IMR-90 (cell line): ENCODE results near the gene BICD1. TPM values are rescaled to one million over a fixed set of nuclear protein-coding genes. Genes with fewer than 3 reads are reported as not detected.

Source experiments
- ATAC-seq: fragments of 200-7000 bp; cut with Tn5 transposase; 2 replicates; pipeline ENCODE4 v1.9.1; 2020; ENCODE audit warnings: low read depth, mild to moderate bottlenecking, moderate library complexity
- BruUV-seq: library from RNA; stranded (reverse); fragments of 400-500 nt; replicated peaks from 2 replicates; lab custom pipeline; 2021; lab: Mats Ljungman, UMichigan
- CTCF ChIA-PET: fragments of 300-600 bp; formaldehyde crosslinking; extraction: SDS; loops from one replicate; lab custom pipeline; 2021; ENCODE audit warnings: antibody characterized with exemption; lab: Yijun Ruan, JAX
- POLR2A ChIA-PET: fragments of 300-600 bp; sonication (Branson Sonifier 250); formaldehyde crosslinking; loops from one replicate; lab custom pipeline; 2022; ENCODE audit warnings: antibody characterized with exemption; ENCODE audit not compliant: unreplicated experiment; lab: Charles Lee
- DNase-seq: peaks from one replicate; pipeline ENCODE4 v3.0.0; 2013
- H2AFZ ChIP-seq: replicated peaks from 2 replicates; pipeline ENCODE3; 2013; ENCODE audit warnings: low read length, mild to moderate bottlenecking; ENCODE audit not compliant: poor library complexity
- H2AK5ac ChIP-seq: 2 replicates; pipeline ENCODE4 v1.6.1; 2013; ENCODE audit warnings: low read depth, low read length, inconsistent platforms
- H2AK9ac ChIP-seq: replicated peaks from 2 replicates; pipeline ENCODE3; 2013; ENCODE audit warnings: mild to moderate bottlenecking, low read depth, low read length, moderate library complexity; ENCODE audit not compliant: poor library complexity
- H2BK120ac ChIP-seq: 2 replicates; pipeline ENCODE4 v1.6.1; 2013; ENCODE audit warnings: low read depth, low read length, inconsistent platforms
- H2BK15ac ChIP-seq: 3 replicates; pipeline ENCODE4 v1.6.1; 2013; ENCODE audit warnings: low read depth, low read length, inconsistent platforms
- H2BK20ac ChIP-seq: 2 replicates; pipeline ENCODE4 v1.6.1; 2013; ENCODE audit warnings: low read depth, mild to moderate bottlenecking, inconsistent platforms, low read length, moderate library complexity
- H2BK5ac ChIP-seq: 2 replicates; pipeline ENCODE4 v1.6.1; 2013; ENCODE audit warnings: mild to moderate bottlenecking, low read depth, low read length, inconsistent platforms; ENCODE audit not compliant: poor library complexity, severe bottlenecking
- H3K14ac ChIP-seq: replicated peaks from 2 replicates; pipeline ENCODE4 v1.6.1; 2013; ENCODE audit warnings: low read depth, low read length, inconsistent platforms
- H3K18ac ChIP-seq: 2 replicates; pipeline ENCODE4 v1.6.1; 2013; ENCODE audit warnings: low read depth, low read length, control low read depth
- H3K23ac ChIP-seq: 2 replicates; pipeline ENCODE4 v1.6.1; 2013; ENCODE audit warnings: low read depth, low read length, inconsistent platforms
- H3K27ac ChIP-seq: 2 replicates; pipeline ENCODE4 v1.5.1; 2013; ENCODE audit warnings: mild to moderate bottlenecking, control low read depth, low read length; ENCODE audit not compliant: insufficient read depth
- H3K27me3 ChIP-seq: 2 replicates; pipeline ENCODE4 v1.6.1; 2013; ENCODE audit warnings: low read length; ENCODE audit not compliant: control insufficient read depth, insufficient read depth
- H3K36me3 ChIP-seq: 2 replicates; pipeline ENCODE4 v1.6.1; 2013; ENCODE audit warnings: low read length, mixed read lengths; ENCODE audit not compliant: control insufficient read depth, insufficient read depth
- H3K4ac ChIP-seq: 2 replicates; pipeline ENCODE4 v1.6.1; 2013; ENCODE audit warnings: low read depth, low read length, inconsistent platforms
- H3K4me1 ChIP-seq: 2 replicates; pipeline ENCODE4 v1.6.1; 2013; ENCODE audit warnings: low read length, mixed read lengths; ENCODE audit not compliant: control insufficient read depth, insufficient read depth
- H3K4me2 ChIP-seq: 2 replicates; pipeline ENCODE4 v1.6.1; 2013; ENCODE audit warnings: low read depth, mild to moderate bottlenecking, control low read depth, low read length, moderate library complexity
- H3K4me3 ChIP-seq: 2 replicates; pipeline ENCODE4 v1.5.1; 2013; ENCODE audit warnings: low read depth, mild to moderate bottlenecking, control low read depth, low read length, moderate library complexity; ENCODE audit not compliant: insufficient read depth
- H3K56ac ChIP-seq: 2 replicates; pipeline ENCODE4 v1.6.1; 2013; ENCODE audit warnings: low read length, inconsistent platforms; ENCODE audit not compliant: insufficient read depth; ENCODE audit errors: extremely low read depth
- H3K79me1 ChIP-seq, 2 experiments: 2 replicates each; pipeline ENCODE4 v1.6.1; 2013; ENCODE audit warnings: low read length in 2 of 2, inconsistent platforms in 1 of 2, low read depth in 1 of 2
- H3K9ac ChIP-seq: 2 replicates; pipeline ENCODE4 v1.6.1; 2013; ENCODE audit warnings: low read depth, low read length, control low read depth
- H3K9me1 ChIP-seq: 2 replicates; pipeline ENCODE4 v1.6.1; 2013; ENCODE audit warnings: low read length, inconsistent platforms; ENCODE audit not compliant: insufficient read depth
- H3K9me3 ChIP-seq: 2 replicates; pipeline ENCODE4 v1.6.1; 2013; ENCODE audit warnings: low read length; ENCODE audit not compliant: control insufficient read depth, insufficient read depth
- H4K20me1 ChIP-seq: 2 replicates; pipeline ENCODE4 v1.6.1; 2013; ENCODE audit warnings: low read length, inconsistent platforms; ENCODE audit not compliant: insufficient read depth
- H4K5ac ChIP-seq: 2 replicates; pipeline ENCODE4 v1.6.1; 2013; ENCODE audit warnings: mild to moderate bottlenecking, low read depth, low read length, control low read depth
- H4K8ac ChIP-seq, 2 experiments: 2 replicates each; pipeline ENCODE4 v1.6.1; 2013; ENCODE audit warnings: low read depth in 2 of 2, low read length in 2 of 2, control low read depth in 1 of 2, inconsistent platforms in 1 of 2
- H4K91ac ChIP-seq: 2 replicates; pipeline ENCODE4 v1.6.1; 2013; ENCODE audit warnings: low read depth, low read length, inconsistent platforms; ENCODE audit not compliant: insufficient read depth
- CTCF ChIP-seq: conservative IDR thresholded peaks from 2 replicates; pipeline ENCODE4 v1.5.1; 2012; ENCODE audit warnings: mild to moderate bottlenecking, low read depth, low read length, improper control_type of control experiment
- WGBS, 2 experiments: methylation state at CpG; one replicate each; pipeline versions ENCODE4 v1.1.5 to v1.1.7; 2013; ENCODE audit warnings: missing lambda C conversion rate in 2 of 2; ENCODE audit not compliant: insufficient read length in 1 of 2; ENCODE audit errors: extremely low coverage in 2 of 2; 5-methylcytosine and 5-hydroxymethylcytosine counted together
- dilution Hi-C: fragments of 300-500 bp; cut with HindIII; formaldehyde crosslinking; loops from one replicate; pipeline ENCODE4 v1.14.3; 2018; ENCODE audit warnings: low sequenced_read_pairs; ENCODE audit not compliant: unreplicated experiment
- in situ Hi-C: fragments of 300-500 bp; cut with MboI; formaldehyde crosslinking; loops from 3 replicates; pipeline ENCODE4 v1.14.3; 2019; ENCODE audit warnings: low sequenced_read_pairs, inconsistent platforms, mixed read lengths
- intact Hi-C: fragments of 100-400 bp; cut with micrococcal nuclease; formaldehyde crosslinking; loops from 2 replicates; pipeline ENCODE4 v1.10.0; 2022
- polyA plus RNA-seq, 3 experiments: library from polyadenylated mRNA; depleted of rRNA; stranded (reverse); fragments of >200 nt; gene quantifications; 2 replicates each; pipeline ENCODE4 v1.2.3, GENCODE V29; 2012; ENCODE audit warnings: low replicate concordance in 1 of 3
- total RNA-seq: library from RNA; depleted of rRNA; stranded (reverse); fragments of >200 nt; gene quantifications from 2 replicates; pipeline ENCODE4 v1.2.3, GENCODE V29; 2012

BICD1 gene
- total and polyA plus RNA-seq, 2 of the 4 experiments (the other 2 are of a cell fraction): 17.2 to 21.8 TPM

- intact Hi-C loops (no loop called here), dilution Hi-C loops (no loop called here), in situ Hi-C loops (no loop called here)
- ATAC-seq: no peak
- ChIA-PET POLR2A (no interaction called here), CTCF (no interaction called here)
- no peaks in the 10 kb centered on the region for H3K36me3 ChIP-seq
- H2BK20ac ChIP-seq: no peak overlapping the region
- peaks cover 4% of the 10 kb centered on the region for H3K9me1 ChIP-seq
- no TSS peak for BruUV-seq
- no peak overlapping the region for H4K8ac ChIP-seq
- H3K4me3 ChIP-seq: no peak overlapping the region
- H2BK15ac ChIP-seq: no peak overlapping the region
- no peak overlapping the region for H3K4ac ChIP-seq
- no peak overlapping the region for H3K9ac ChIP-seq
- H3K56ac ChIP-seq: no peak overlapping the region
- H2BK5ac ChIP-seq: no peak overlapping the region
- H3K79me1 ChIP-seq: peaks cover 15 to 26% of the 10 kb centered on the region in 2 experiments; a peak in 3 of 4 replicates
- peaks cover 3% of the 10 kb centered on the region; the same call in 1 of the 2 replicates for H4K20me1 ChIP-seq
- no peak for DNase-seq
- H3K27me3 ChIP-seq: no peaks in the 10 kb centered on the region
- H3K23ac ChIP-seq: no peak overlapping the region
- H4K5ac ChIP-seq: no peak overlapping the region
- no peak for TF ChIP-seq CTCF
- H3K4me1 ChIP-seq: no peaks in the 10 kb centered on the region; the same call in 1 of the 2 replicates
- H3K9me3 ChIP-seq: no peaks in the 10 kb centered on the region
- no peak overlapping the region for H2BK120ac ChIP-seq
- H3K18ac ChIP-seq: no peak overlapping the region
- no peak overlapping the region for H2AFZ ChIP-seq
- no peak overlapping the region for H2AK9ac ChIP-seq
- no peak overlapping the region for H4K91ac ChIP-seq
- H3K14ac ChIP-seq: no peak overlapping the region
- H3K27ac ChIP-seq: no peak overlapping the region
- H2AK5ac ChIP-seq: no peak overlapping the region
- H3K4me2 ChIP-seq: no peak overlapping the region
- WGBS, 2 experiments: no CpG with 5 or more reads among the region's 2 CpGs
Measured at GRCh38 chr12:32201096-32201495, 94.4 kb downstream of the BICD1 start.
